Activated B cell treated with CpG ODN at 0.5 μM for 24 hours (primary cell): ENCODE data around the gene MYH11. TPM values are rescaled to one million over a fixed set of nuclear protein-coding genes. Genes with fewer than 3 reads are reported as not detected.

Source experiments
- ATAC-seq: fragments of 200-7000 bp; cut with Tn5 transposase; one replicate; pipeline ENCODE4 v1.10.0; 2021; ENCODE audit warnings: low read depth, mild to moderate bottlenecking, moderate library complexity
- CTCF ChIA-PET: fragments of 350-600 bp; sonication (Branson Sonifier 250); formaldehyde crosslinking; loops from one replicate; lab custom pipeline; 2021; ENCODE audit warnings: antibody characterized with exemption; lab: Charles Lee
- POLR2A ChIA-PET: fragments of 350-600 bp; sonication (Branson Sonifier 250); formaldehyde crosslinking; loops from one replicate; lab custom pipeline; 2021; ENCODE audit warnings: antibody characterized with exemption; lab: Charles Lee
- DNase-seq: peaks from one replicate; pipeline ENCODE4 v3.0.0; 2022
- H3K27ac Mint-ChIP-seq: one replicate; pipeline ENCODE4 v1.8.0; 2020; ENCODE audit warnings: mixed read lengths
- H3K27me3 Mint-ChIP-seq: one replicate; pipeline ENCODE4 v1.8.0; 2021; ENCODE audit warnings: mixed read lengths
- H3K36me3 Mint-ChIP-seq: one replicate; pipeline ENCODE4 v1.8.0; 2021; ENCODE audit warnings: low read depth, mixed read lengths
- H3K4me1 Mint-ChIP-seq: one replicate; pipeline ENCODE4 v1.8.0; 2021; ENCODE audit warnings: mixed read lengths
- H3K4me3 Mint-ChIP-seq: one replicate; pipeline ENCODE4 v1.8.0; 2020; ENCODE audit warnings: mild to moderate bottlenecking, mixed read lengths
- H3K9me3 Mint-ChIP-seq: one replicate; pipeline ENCODE4 v1.8.0; 2020; ENCODE audit warnings: mixed read lengths
- CTCF ChIP-seq: fragments of 200-600 bp; IDR thresholded peaks from one replicate; pipeline ENCODE4 v1.8.0; 2022; ENCODE audit warnings: antibody characterized with exemption, mild to moderate bottlenecking
- intact Hi-C: fragments of 100-400 bp; cut with micrococcal nuclease; formaldehyde crosslinking; loops from one replicate; pipeline ENCODE4 v1.15.1; 2024
- total RNA-seq: library from RNA; stranded (reverse); gene quantifications from 2 replicates; pipeline ENCODE4 v1.2.3, GENCODE V29; 2022

Gene MYH11
- total RNA-seq, 1 donor from 2014 or later, result 0.58 TPM

GRCh38 chr16:15780805-15781204, 76.0 kb downstream of the MYH11 start:
- ATAC-seq, result no peak
- Mint-ChIP-seq H3K27me3 (peaks cover 2% of the 10 kb centered on the region), H3K36me3 (no peaks in the 10 kb centered on the region), H3K9me3 (no peaks in the 10 kb centered on the region), H3K27ac (no peak overlapping the region), H3K4me3 (no peak overlapping the region), H3K4me1 (no peaks in the 10 kb centered on the region)
- DNase-seq, result no peak
- POLR2A ChIA-PET, result no interaction called here
- CTCF ChIA-PET, result no interaction called here
- no peak for TF ChIP-seq CTCF
- intact Hi-C loops, result no loop called here

DNA sequence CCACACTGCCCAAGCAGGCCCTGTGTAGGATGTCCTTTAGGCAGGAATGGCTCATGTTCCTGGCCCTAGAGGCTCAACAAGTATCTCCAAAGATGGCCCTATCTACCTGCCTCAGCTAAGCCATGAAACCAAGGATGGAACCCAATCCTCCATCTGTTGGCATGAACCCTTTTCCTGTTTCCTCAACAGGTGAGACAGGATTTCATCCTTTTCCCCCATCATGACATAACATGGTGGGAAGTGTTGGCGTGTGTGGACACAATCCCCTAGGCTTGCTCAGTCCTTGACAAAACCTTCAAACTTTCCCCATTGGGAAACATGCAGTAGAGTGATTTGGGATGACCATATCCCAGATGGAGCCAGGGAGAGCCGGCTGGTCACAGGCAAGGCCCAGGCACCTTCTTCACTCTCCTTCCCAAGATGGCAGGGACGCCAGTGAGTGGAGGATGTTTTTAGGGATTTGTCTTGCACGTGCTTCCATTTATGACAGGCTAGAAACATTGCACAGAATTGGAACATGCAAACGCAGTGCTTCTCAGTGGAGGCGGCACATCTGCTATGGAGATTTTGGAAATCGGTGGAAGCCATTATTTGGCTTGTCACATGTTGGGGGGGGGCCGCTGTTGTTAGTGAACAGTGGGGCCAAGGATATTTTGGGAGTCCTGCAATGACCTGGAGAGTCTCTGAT, 77.0 kb downstream of the MYH11 start:
- CTCF ChIA-PET, result no interaction called here

GRCh38 chr16:15778999-15779614, 77.7 kb downstream of the MYH11 start:
- ATAC-seq (no peak), DNase-seq (no peak)
- Mint-ChIP-seq H3K4me3 (no peak overlapping the region), H3K4me1 (no peaks in the 10 kb centered on the region), H3K27ac (no peak overlapping the region), H3K9me3 (no peaks in the 10 kb centered on the region), H3K27me3 (peaks cover 2% of the 10 kb centered on the region), H3K36me3 (no peaks in the 10 kb centered on the region)
- intact Hi-C loops, result no loop called here
- ChIA-PET CTCF (no interaction called here), POLR2A (interaction anchor here (1.1 kb wide), 1 partner anchor 272 kb away, joined by 5 read pairs; no protein-coding TSS in a partner anchor)
- no peak for TF ChIP-seq CTCF

More for the DNA sequence above, 77.0 kb downstream of the MYH11 start:
- intact Hi-C loops, result no loop called here
- Mint-ChIP-seq H3K27me3 (peaks cover 2% of the 10 kb centered on the region), H3K27ac (no peak overlapping the region), H3K4me1 (no peaks in the 10 kb centered on the region), H3K4me3 (no peak overlapping the region), H3K9me3 (no peaks in the 10 kb centered on the region), H3K36me3 (no peaks in the 10 kb centered on the region)
- DNase-seq (no peak), ATAC-seq (no peak)
- no peak for TF ChIP-seq CTCF
- POLR2A ChIA-PET, result interaction anchor here (1.1 kb wide), 1 partner anchor 271 kb away, joined by 5 read pairs; no protein-coding TSS in a partner anchor

- DNase-seq (no peak), ATAC-seq (no peak)
- no peaks in the 10 kb centered on the region for H3K36me3 Mint-ChIP-seq
- no peak overlapping the region for H3K27ac Mint-ChIP-seq
- H3K4me1 Mint-ChIP-seq, result no peaks in the 10 kb centered on the region
- CTCF ChIA-PET, result no interaction called here
- no peak overlapping the region for H3K4me3 Mint-ChIP-seq
- peaks cover 2% of the 10 kb centered on the region for H3K27me3 Mint-ChIP-seq
- no peak for TF ChIP-seq CTCF
- POLR2A ChIA-PET, result interaction anchor here (1.1 kb wide), 1 partner anchor 272 kb away, joined by 5 read pairs; no protein-coding TSS in a partner anchor
- intact Hi-C loops, result no loop called here
- no peaks in the 10 kb centered on the region for H3K9me3 Mint-ChIP-seq
Observed at GRCh38 chr16:15778204-15778743, 78.6 kb downstream of the MYH11 start.

GRCh38 chr16:15777533-15778203, 79.2 kb downstream of the MYH11 start:
- no peak overlapping the region for H3K27ac Mint-ChIP-seq
- POLR2A ChIA-PET, result no interaction called here
- H3K36me3 Mint-ChIP-seq, result no peaks in the 10 kb centered on the region
- DNase-seq (no peak), ATAC-seq (no peak)
- no peak overlapping the region for H3K4me3 Mint-ChIP-seq
- no peaks in the 10 kb centered on the region for H3K4me1 Mint-ChIP-seq
- CTCF ChIA-PET, result no interaction called here
- no peak for TF ChIP-seq CTCF
- intact Hi-C loops, result no loop called here
- H3K27me3 Mint-ChIP-seq, result peaks cover 2% of the 10 kb centered on the region
- no peaks in the 10 kb centered on the region for H3K9me3 Mint-ChIP-seq
